Fibroblast of skin of right quadriceps (primary cell): ENCODE data around the gene NDFIP1.
A peak's percentile ranks its signal among the peaks of the same experiment; 100 is the strongest.

ENCODE experiments used
- DNase-seq: peaks from one replicate; pipeline ENCODE4 v3.0.0-alpha.2; 2013

The NDFIP1 gene

DNA sequence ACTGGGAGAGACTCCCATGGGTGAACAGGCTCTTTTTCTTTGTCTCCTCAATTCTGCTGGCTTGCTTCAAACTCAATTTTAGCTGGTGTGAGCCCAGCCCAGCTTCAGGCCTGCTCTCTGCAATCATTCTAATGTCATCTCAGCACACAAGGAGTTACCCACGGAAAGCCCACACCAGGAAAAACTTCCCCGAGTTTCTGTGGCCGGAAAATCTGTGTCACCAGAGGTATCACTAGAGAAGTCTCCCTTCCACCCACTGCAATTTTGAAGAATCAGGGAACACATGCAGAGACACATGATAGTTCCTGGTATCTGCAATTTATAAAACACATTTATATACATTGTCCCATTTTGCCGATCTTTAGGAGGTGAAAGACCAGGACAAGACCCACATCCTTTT lies 13.5 kb upstream of the NDFIP1 start:
- no peak for DNase-seq

DNA sequence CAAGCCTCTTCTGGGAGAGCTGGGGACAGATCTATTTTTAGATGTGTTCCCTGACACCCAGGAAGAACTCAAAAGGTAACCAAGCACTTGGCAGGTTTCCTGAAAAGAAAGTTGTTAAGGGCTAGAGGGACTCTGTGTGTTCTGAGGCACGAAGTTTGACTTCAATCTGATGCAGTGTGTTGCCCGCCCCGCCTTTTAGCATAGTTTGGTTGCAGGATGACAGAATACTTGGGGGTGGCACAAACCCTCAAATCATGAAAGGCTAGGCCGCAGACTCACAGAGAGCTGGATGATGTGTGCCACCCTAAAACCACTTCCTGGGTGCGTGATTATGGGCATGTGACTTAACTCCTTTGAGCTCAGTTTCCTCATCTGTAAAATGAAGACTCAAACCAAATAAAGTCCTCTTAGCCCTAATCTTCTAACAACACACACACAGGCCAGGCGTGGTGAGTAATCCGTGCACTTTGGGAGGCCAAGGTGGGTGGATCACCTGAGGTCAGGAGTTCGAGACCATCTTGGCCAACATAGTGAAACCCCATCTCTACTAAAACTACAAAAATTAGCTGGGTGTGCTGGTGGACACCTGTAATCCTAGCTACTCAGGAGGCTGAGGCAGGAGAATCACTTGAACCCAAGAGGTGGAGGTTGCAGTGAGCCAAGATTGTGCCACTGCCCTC lies 12.8 kb upstream of the NDFIP1 start:
- DNase-seq, result no peak

DNA sequence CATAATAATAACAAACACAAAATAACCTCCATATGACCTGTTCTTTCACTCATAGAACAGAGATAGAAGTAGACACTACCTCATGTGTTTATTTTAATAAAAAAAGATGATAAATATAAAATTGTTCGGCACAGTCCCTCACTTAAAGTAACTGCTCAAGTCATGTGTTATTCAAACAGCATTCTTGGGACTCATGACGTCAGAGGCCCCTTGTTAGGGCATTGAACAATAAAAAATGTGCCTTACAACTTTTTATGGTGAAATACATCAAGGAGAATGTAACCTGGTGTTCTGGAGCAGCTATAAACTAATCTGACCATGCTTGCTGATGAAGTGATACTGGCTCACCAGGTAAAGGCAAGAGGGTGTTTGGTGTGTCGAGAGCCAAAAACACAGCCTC lies 12.2 kb upstream of the NDFIP1 start:
- no peak for DNase-seq

DNA sequence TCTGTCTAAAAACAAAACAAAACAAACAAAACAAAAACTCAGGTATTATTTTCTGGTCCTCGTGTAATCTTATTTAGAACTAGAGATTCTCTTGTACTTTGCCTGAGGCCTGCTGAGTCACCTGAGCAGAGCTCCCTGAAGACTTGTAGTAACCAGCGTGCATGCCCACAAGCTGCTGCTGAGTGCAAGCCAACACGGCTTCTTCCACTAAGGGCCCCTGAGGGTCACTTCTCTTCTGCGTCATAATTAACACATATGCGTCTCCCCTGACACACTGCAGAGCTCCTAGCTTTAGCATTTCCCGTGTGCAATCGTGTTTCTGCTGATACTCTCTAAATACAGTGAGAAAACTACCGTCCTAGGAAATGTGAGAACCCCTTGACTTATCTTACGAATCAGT lies 10.9 kb upstream of the NDFIP1 start:
- DNase-seq, result no peak

DNA sequence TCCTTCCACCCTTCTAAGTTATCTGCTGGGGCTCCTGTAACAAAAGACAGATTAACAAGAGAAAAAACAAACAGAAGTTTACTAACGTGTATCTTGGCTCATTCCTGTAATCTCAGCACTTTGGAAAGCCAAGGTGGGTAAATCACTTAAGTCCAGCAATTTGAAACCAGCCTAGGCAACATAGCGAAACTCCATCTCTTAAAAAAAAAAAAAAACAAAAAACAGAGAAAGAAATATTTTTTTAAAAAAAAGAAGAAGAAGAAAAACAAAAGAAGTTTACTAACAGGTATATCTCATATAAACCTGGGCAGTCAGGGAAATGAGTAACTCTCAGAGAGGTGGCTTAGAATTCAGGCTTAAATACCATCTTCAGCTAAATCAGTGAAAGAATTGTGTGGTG lies 10.3 kb upstream of the NDFIP1 start:
- DNase-seq, result no peak

DNA sequence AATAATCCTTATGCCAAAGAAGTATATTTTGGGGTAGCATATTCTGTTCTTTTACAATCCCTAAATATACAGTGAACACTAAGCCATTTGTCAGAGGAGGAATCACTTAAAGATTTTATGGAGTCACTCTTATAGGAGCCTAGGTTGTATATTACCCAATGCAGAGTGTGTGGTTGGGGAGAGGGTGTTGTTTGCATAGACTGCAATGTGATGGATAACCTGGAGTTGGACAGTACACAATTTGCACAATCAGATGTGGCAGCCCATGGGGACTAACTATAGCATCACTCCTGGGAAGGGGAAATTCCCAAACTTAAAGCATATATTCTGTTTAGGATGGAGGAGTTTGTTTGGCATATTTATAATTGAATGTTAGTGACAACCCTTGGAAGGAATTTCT lies 9.6 kb upstream of the NDFIP1 start:
- no peak for DNase-seq

DNA sequence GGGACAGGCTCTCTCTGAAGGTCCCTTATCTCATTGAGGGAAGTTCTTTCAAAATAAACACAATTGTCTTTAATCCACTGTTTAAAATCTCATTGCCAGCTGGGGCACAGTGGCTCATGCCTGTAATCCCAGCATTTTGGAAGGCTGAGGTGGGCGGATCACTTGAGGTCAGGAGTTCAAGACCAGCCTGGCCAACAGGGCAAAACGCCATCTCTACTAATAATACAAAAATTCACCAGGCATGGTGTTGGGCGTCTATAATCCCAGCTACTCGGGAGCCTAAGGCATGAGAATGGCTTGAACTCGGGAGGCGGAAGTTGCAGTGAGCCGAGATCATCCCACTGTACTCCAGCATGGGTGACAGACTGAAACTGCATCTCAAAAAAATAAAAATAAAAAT lies 8.3 kb upstream of the NDFIP1 start:
- DNase-seq, result no peak

DNA sequence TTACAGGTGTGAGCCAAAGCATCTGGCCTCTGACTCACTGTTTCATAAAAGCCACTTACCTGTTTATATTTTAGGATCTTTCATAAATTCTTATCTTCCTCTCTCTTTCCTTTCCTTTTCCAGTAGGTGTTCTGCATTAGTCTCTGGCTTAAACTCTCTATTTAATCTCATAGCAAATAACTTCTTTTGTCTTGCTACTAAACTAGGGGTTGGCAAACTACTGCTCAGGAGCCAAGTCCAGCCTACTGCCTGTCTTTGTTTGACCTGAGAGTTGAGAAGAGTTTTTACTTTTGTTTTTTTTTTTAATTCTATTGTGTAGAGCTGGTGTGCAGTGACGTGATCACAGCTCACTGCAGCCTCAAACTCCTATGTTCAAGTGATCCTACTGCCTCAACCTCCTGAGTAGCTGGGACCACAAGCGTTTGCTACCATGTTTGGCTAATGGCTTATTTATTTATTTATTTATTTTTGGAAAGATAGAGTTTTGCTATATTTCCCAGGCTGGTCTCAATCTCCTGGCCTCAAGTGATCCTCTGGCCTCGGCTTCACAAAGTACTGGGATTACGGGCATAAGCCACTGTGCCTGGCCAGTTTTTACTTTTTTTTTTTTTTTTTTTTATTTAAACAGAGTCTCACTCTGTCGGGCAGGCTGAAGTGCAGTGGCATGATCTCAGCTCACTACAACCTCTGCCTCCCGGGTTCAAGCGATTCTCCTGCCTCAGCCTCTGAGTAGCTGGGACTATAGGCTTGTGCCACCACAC lies 5.4 kb upstream of the NDFIP1 start:
- DNase-seq, result no peak

DNA sequence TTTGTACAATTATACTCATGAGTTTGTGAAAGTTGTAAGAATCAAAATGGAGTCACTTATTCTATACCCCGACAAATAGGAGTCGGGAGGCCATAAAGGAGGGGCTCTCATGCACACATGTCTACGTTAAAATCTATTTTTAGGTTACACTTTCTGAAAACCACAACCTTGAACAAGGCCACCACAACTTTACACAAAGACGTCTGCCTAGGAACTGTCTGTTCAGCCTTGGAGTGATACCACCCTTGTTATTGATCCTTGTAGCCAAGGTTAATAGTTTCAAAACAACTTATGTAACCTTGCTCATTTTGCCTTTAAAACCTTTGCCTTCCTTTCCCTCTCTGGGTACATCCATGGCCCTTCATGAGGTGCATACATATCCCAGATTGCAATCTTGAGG lies 4.1 kb upstream of the NDFIP1 start:
- DNase-seq, result no peak

DNA sequence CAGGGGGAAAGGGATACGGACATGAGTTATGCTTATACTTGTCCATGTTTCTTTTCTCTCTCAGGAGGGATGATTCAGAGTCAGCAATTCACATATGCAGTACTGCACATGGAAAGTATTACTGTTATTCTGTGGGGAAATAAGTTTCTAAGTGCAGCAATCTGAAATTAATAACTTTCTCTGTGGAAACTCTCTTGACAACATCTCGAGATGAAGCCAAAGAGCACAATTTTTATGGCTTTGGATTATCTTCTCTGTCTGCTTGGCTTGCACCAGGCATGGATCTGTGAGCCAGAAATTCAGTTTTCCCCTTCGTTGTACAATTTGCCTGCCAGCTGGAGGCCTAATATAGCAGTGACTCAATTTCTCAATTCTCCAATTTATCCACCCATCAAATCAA lies 2.5 kb upstream of the NDFIP1 start:
- DNase-seq, result peak; percentile 74

DNA sequence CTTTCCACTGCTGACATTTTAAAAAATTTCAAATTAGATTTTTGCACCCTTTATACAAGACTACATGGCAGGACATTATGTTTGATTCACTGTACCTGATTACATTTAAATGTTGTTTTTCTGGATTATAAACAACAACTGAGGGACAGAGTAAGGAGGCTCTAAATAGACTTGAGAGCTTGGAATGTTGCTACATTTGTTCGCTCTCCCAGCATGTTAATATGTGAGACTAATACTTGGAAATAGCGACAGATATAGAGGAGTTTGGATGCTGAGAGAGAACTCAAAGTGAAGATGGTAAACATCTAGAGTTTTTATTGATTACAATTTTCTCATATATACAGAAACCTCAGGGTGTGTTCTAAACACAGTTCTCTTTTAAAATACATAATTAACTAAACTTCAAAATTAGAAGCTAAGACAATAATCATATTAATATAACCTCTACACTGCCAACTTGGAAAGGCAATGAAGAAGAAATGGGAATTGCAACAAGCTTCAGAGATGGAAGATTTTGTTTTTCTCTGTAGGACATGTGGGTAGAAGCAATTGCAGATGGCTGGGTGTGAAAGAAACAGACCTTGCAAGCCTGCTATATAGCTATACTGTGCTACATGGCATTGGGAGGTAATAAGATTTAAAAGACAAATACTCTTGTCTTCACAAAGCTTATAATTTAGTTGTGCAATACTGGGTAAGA lies 1.4 kb upstream of the NDFIP1 start:
- no peak for DNase-seq

DNA sequence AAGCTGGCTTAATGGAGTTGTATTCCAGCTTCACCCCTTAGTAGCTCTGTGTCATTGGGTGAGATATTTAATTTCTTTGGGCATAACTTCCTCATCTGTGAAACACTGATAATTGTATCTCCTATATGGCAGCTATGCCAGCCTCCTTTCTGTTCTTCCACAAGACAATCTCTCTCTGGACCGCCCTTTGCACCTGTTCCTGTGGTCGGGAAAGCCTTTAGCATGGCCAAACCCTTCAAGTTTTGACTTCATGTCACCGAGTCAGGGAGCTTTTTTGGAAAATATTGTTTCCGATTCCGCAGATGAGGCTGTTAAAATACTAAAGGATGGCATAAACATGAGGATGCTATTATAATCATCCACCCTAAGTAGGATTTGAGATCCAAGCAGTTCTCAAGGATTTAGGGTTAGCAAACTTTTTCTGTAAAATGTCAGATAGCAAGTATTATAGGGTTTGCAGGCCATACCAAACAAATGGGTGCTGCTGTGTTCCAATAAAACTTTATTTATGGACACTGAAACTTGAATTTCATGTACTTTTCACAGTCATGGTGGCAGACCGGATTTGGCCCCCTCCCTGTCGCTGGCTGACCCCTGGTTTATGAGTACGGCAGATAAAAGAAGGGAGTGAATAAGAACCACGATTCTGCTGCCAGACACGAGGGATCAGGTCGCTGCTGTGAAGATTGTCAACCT lies 695 bp upstream of the NDFIP1 start:
- no peak for DNase-seq

DNA sequence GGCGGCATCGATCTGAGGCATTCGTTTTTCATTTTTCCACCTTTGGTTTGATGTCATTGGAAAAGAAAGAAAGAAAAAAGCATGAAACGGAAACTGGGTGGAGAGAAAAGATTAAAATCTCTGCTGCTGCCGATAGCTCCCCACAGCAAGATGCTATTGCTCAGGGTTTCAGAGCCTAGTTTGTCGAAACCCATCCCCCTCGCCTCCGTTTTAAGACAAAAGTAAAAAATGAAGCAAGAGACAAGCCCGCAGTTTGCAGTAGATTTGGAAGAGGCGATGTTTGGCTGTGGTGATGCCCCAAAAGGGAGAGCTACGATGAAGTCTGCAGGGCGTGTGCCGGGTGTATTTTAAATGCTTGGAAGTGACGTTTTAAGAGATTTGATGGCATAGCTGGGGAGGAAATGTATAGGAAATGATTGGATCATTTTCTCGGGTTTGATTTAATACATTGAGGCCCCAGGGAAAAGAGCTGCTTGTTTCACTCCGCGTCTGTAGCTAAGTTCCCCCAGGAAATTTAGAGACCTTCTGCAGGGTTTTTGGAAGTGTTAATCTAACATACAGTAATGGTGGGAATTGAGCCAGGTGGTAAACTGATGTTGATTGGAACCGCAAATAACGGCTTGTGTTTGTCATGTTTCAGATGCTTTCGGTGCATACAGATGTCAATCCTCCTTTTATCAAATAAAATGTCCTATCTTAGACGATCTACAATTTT lies 909 bp downstream of the NDFIP1 start:
- peak; percentile 33 for DNase-seq

DNA sequence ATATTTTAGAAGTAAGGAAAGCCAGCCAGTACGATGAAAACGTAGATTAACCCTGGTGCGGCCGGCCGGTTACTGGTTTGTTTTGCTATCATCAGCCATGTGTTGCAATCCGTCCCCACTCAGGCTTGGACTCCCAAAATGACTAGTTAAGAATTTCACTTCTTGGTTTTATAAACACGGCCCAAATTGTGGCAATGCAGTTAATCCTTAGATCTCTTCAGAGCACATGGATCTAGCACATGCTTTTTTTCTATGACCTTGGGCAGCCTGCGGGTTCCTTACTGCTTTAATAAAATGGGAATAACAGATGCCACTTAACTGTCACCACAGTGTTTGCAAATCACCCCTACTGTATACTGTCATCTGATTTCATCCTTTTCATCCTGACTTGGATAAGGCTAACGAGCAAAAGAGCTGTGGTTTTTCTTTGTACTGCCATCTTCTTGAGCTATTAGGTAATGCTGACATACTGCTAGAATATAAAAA lies 1.5 kb downstream of the NDFIP1 start:
- peak; percentile 30 for DNase-seq

DNA sequence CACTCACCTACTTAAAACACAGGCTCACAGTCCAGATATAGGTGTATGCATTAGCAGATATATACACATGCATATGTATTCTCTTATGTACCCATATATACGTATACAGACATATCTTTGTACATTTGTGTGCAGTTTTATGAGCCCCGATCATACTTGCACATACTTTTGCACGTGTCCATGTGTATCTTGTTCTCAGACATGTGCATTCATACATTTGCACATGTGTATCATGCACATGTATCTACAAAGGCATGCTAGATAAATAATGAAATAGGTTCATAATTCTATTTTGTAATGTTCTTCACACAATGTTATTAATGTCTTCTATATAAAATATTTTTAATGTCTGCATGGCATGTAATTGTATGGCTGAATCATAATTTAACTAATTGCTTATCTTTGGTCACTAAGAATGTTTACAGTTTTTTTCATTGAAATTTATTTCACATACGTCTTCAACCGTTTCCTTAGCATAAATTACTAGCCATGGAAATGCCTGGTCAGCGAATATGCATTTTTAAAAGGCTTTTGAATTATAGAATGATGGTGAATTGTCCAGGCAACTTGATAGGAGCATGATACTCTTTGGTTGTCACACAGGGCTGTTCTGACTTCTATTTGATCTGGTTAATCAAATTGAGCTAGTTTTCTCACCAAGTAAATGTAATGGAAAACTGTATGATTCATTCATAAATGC lies 2.6 kb downstream of the NDFIP1 start:
- no peak for DNase-seq

DNA sequence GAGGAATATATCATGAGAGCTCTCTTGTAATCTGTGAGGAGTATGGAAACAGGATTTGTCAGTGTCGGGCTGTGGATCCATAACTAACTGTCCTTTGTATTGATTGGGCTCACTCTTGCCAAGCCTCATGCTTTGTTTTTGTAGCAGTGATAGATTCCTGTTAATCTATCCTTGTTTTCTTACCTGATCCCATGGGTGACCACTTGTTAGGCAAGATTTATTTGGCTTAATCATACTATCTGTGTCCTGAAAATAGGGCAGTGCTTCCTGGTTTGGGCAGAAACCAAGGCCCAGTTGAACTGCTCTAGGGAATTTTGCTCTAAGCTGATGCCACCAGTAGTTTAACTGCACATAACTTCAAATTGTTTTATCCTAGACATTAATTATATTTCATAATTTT lies 6.1 kb downstream of the NDFIP1 start:
- no peak for DNase-seq

DNA sequence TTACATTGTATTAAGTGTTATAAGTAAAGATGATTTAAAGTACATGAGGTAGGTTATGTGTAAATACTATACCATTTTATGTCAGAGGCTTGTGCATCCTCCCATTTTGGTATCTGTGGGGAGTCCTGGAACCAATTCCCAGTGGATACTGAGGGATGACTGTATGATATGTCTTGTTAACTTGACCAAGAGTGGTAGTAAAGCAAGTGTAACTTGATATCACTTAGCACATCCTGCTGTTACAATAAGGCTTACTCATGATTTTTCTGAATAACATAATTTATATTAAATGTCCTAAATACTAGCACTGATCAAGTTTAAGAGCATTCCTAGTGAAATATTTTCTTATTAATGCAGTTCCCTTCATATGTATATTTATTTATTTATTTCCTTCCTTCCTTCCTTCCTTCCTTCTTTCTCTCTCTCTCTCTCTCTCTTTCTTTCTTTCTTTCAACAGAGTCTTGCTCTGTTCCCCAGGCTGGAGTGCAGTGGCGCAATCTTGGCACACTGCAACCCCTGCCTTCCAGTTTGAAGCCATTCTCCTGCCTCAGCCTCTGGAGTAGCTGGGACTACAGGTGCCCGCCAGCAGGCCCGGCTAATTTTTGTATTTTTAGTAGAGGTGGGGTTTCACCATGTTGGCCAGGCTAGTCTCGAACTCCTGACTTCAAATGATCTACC lies 7.5 kb downstream of the NDFIP1 start:
- peak; percentile 77 for DNase-seq

DNA sequence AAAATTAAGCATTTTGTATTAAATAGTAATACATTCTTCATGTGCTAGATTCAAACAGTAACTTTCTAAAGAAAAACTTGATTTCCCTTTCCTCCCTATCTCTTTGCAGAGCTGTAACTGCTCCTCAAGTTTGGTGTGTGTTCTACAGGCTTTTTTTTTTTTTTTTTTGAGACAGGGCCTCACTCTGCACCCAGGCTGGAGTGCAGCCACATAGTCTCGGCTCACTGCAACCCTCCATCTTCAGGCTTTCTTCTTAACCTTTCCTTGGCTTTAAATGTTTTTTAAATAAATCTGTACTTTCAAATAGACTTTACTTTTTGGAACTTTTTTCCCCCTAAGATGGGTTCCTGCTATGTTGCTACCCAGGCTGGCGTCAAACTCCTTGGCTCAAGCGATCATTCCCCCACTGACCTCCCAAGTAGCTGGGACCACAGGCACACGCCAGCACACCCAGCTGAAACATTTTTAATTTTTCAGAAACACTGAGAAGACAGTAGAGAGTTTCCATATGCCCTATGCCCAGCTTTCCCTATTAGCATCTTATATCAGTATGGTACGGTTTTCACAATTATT lies 9.1 kb downstream of the NDFIP1 start:
- DNase-seq, result no peak

DNA sequence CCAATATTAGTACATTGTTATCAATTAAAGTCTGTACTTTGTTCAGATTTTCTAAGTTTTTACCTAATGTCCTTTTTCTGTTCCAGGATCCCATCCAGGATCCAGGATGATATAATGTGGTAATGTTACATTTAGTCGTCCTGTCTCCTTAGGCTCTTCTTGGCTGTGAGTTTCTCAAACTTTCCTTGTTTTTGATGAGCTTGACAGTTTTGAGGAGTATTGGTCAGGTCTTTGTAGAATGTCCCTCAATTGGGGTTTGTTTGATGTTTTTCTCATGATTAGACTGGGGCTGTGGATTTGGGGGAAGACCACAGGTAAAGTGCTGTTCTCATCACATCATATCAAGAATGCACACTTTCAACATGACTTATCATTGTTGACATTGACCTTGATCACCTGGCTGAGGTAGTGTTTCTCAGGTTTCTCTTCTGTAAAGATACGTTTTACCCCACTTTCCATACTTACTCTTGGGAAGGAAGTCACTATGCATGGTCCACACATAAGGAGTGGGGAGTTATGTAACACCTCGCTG lies 9.6 kb downstream of the NDFIP1 start:
- no peak for DNase-seq

DNA sequence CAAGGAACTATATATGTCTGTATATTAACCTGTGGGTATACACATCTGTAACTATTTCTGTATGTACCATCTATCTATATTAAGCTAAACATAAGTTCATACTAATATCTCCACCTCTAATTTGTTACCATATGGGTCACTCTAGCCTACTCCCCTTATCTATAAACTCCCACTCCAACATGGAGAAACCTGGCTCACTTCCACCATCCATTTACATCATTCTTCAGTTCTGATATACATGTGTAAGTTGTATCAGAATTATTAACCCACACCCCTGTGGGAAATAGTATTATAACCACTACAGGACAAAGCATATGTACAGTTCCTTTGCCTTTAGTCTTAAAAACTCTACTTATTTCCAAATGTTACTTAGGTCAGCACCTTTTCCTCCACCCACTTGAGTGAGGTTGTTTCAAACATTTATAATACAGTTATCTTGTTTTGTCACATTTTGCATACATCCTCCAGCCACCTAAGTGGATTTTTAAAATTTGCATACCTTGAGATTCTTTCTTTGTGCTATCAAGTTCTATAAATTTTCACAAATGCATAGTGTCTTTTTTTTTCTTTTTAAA lies 10.6 kb downstream of the NDFIP1 start:
- DNase-seq, result no peak
